Effector memory CD4-positive, alpha-beta T cell (primary cell): ENCODE data around the gene KCNMB1.

Experiments used
- DNase-seq, 3 donors: peaks; one replicate each; pipeline ENCODE4 v3.0.0-alpha.2; 2020
- H3K27ac ChIP-seq: 2 replicates; pipeline ENCODE4 v1.7.0; 2013; ENCODE audit warnings: mild to moderate bottlenecking, low read length, moderate library complexity; ENCODE audit not compliant: insufficient read depth, poor library complexity, severe bottlenecking
- H3K27me3 ChIP-seq: replicated peaks from 2 replicates; pipeline ENCODE4 v1.7.0; 2013; ENCODE audit warnings: mild to moderate bottlenecking, low read length; ENCODE audit not compliant: insufficient read depth, control insufficient read depth, poor library complexity, severe bottlenecking
- H3K36me3 ChIP-seq: 2 replicates; pipeline ENCODE4 v1.7.0; 2013; ENCODE audit warnings: mild to moderate bottlenecking, low read length, moderate library complexity; ENCODE audit not compliant: control insufficient read depth, insufficient read depth
- H3K4me1 ChIP-seq: 2 replicates; pipeline ENCODE4 v1.7.0; 2013; ENCODE audit warnings: low read length, mild to moderate bottlenecking; ENCODE audit not compliant: control insufficient read depth, insufficient read depth, poor library complexity, severe bottlenecking
- H3K4me3 ChIP-seq: 2 replicates; pipeline ENCODE4 v1.7.0; 2013; ENCODE audit warnings: low read length, low read depth, mild to moderate bottlenecking; ENCODE audit not compliant: insufficient read depth, poor library complexity, severe bottlenecking
- H3K9me3 ChIP-seq: 2 replicates; pipeline ENCODE4 v1.7.0; 2013; ENCODE audit warnings: mild to moderate bottlenecking, low read length, moderate library complexity; ENCODE audit not compliant: control insufficient read depth

Gene KCNMB1

GRCh38 chr5:170404398-170404797 lies 15.2 kb upstream of the KCNMB1 start:
- DNase-seq: no peak
- Histone ChIP-seq H3K9me3 (no peaks in the 10 kb centered on the region), H3K4me1 (no peaks in the 10 kb centered on the region), H3K36me3 (no peaks in the 10 kb centered on the region), H3K27me3 (no peaks in the 10 kb centered on the region), H3K4me3 (no peak overlapping the region), H3K27ac (no peak overlapping the region)

- no peaks in the 10 kb centered on the region for H3K36me3 ChIP-seq
- H3K27ac ChIP-seq: no peak overlapping the region
- no peak for DNase-seq
- H3K27me3 ChIP-seq: no peaks in the 10 kb centered on the region
- H3K4me3 ChIP-seq: no peak overlapping the region
- H3K4me1 ChIP-seq: no peaks in the 10 kb centered on the region
- no peaks in the 10 kb centered on the region for H3K9me3 ChIP-seq
Measured at GRCh38 chr5:170403675-170404074, 14.5 kb upstream of the KCNMB1 start.

DNA sequence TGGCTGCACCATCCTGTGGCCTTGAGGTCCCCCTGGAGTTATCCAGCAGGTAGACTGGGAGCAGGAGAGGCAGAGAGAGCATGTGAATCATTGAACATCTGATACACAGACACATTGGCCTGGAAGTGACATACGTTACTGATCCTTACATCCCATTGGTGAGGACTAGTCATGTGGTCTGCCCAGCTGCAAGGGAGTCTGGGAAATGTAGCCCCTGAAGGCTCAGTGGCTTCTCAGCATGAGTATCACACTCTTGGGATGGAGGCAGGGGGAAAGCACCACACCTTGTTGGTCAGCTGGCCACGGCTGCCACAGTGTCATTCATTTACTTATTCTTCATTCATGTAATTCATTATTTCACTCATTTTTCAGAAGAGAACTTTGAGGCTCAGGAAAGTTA lies 13.3 kb upstream of the KCNMB1 start:
- no peaks in the 10 kb centered on the region for H3K9me3 ChIP-seq
- H3K27me3 ChIP-seq: no peaks in the 10 kb centered on the region

DNA sequence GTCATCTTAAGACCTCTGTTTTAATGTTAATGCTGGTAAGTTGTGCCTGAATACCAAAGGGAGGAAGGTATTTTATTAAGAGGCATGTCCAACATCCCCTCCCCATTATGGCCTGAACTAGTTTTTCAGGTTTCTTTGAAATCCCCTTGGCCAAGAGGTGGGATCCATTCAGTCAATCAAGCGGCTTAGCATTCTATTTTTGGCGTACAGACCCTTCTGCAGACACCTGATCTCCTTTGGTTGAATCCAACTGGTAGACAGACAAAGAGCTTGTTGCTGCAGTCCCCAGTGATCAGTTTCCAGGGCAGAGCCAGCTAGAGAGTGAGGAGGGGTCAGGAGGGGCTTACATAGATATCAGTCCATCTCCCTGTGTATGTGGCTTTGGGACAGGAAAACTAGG lies 7.9 kb upstream of the KCNMB1 start:
- peaks cover 5% of the 10 kb centered on the region for H3K4me1 ChIP-seq
- H3K9me3 ChIP-seq: no peaks in the 10 kb centered on the region
- H3K4me3 ChIP-seq: no peak overlapping the region
- DNase-seq: no peak
- H3K36me3 ChIP-seq: no peaks in the 10 kb centered on the region
- H3K27ac ChIP-seq: no peak overlapping the region
- no peaks in the 10 kb centered on the region for H3K27me3 ChIP-seq

More for the DNA sequence above, 13.3 kb upstream of the KCNMB1 start:
- Histone ChIP-seq H3K4me1 (no peaks in the 10 kb centered on the region), H3K4me3 (no peak overlapping the region), H3K36me3 (no peaks in the 10 kb centered on the region), H3K27ac (no peak overlapping the region)
- no peak for DNase-seq

- H3K27me3 ChIP-seq: no peaks in the 10 kb centered on the region
- no peak for DNase-seq
- H3K4me3 ChIP-seq: no peak overlapping the region
- H3K9me3 ChIP-seq: no peaks in the 10 kb centered on the region
- no peaks in the 10 kb centered on the region for H3K36me3 ChIP-seq
- no peak overlapping the region for H3K27ac ChIP-seq
- H3K4me1 ChIP-seq: peaks cover 5% of the 10 kb centered on the region
Measured at GRCh38 chr5:170393958-170394357, 4.8 kb upstream of the KCNMB1 start.

GRCh38 chr5:170393235-170393634 lies 4.1 kb upstream of the KCNMB1 start:
- H3K4me1 ChIP-seq: peaks cover 5% of the 10 kb centered on the region
- H3K27ac ChIP-seq: no peak overlapping the region
- no peak for DNase-seq
- no peaks in the 10 kb centered on the region for H3K9me3 ChIP-seq
- no peaks in the 10 kb centered on the region for H3K27me3 ChIP-seq
- H3K36me3 ChIP-seq: no peaks in the 10 kb centered on the region
- H3K4me3 ChIP-seq: no peak overlapping the region

DNA sequence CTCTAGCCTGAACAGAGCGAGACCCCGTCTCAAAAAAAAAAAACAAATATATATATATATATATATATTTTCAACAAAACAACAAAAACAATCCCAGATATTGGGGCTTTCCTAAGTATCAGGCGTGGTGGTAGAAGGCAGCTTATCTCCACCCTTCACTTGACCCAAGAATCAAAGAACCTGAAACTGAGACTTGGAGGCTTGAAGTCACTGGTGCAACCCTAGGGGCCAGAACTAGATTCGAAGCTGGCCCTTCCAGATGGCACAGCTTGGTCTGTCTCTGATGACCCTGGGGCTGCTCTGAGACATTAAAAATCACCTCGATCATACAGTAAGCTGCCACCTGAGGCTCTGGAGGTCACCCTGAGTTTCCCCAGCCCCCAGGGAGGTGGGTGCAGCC lies 1.3 kb upstream of the KCNMB1 start:
- Histone ChIP-seq H3K27ac (no peak overlapping the region), H3K9me3 (no peaks in the 10 kb centered on the region)

GRCh38 chr5:170389550-170389892 lies 354 bp upstream of the KCNMB1 start:
- no peak overlapping the region for H3K4me3 ChIP-seq
- H3K36me3 ChIP-seq: no peaks in the 10 kb centered on the region
- peaks cover 4% of the 10 kb centered on the region for H3K27me3 ChIP-seq
- no peak for DNase-seq
- H3K9me3 ChIP-seq: no peaks in the 10 kb centered on the region
- H3K4me1 ChIP-seq: peaks cover 5% of the 10 kb centered on the region
- no peak overlapping the region for H3K27ac ChIP-seq

More for the DNA sequence above, 1.3 kb upstream of the KCNMB1 start:
- Histone ChIP-seq H3K36me3 (no peaks in the 10 kb centered on the region), H3K4me3 (no peak overlapping the region), H3K4me1 (peaks cover 5% of the 10 kb centered on the region), H3K27me3 (peaks cover 4% of the 10 kb centered on the region)
- DNase-seq: no peak

- no peaks in the 10 kb centered on the region for H3K36me3 ChIP-seq
- H3K27me3 ChIP-seq: peaks cover 4% of the 10 kb centered on the region
- no peak overlapping the region for H3K4me3 ChIP-seq
- H3K27ac ChIP-seq: no peak overlapping the region
- H3K9me3 ChIP-seq: no peaks in the 10 kb centered on the region
- no peak for DNase-seq
- peaks cover under 1% of the 10 kb centered on the region for H3K4me1 ChIP-seq
Measured at GRCh38 chr5:170387775-170388639, 1.2 kb downstream of the KCNMB1 start.

GRCh38 chr5:170386743-170387395 lies 2.3 kb downstream of the KCNMB1 start:
- H3K4me1 ChIP-seq: no peaks in the 10 kb centered on the region
- peaks cover 4% of the 10 kb centered on the region for H3K27me3 ChIP-seq
- no peaks in the 10 kb centered on the region for H3K36me3 ChIP-seq
- H3K9me3 ChIP-seq: no peaks in the 10 kb centered on the region
- no peak overlapping the region for H3K4me3 ChIP-seq
- DNase-seq: no peak
- H3K27ac ChIP-seq: no peak overlapping the region
